ENCODE results near the gene TTLL5. TPM values are rescaled to one million over a fixed set of nuclear protein-coding genes. Genes with fewer than 3 reads are reported as not detected.

The TTLL5 gene
- total RNA-seq, 1 donor from 2014 or later = 17.5 TPM

DNA sequence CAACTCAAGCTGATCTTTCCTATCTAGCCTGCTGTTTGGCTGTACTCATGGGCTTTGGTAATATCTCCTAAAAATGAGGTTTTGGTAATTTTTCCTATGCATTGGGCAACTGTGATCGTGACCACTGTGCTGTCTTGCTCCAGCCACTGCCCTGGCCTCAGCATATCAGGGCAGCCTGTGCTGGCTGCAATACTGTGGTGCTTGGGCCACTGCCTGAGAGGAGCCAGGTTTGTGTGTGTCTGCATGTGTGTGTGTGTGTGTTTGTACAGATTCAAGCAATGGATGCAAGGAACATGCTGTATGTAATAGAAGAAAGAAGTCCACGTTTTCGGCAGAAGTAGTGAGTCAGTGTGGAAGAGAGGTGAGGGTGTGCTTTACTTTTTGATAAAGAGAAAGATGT is 13.4 kb upstream of the TTLL5 start:
- intact Hi-C loops (cut with DNase I) = no loop called here
- DNase-seq (ENCODE audit: low spot score) = no peak

DNA sequence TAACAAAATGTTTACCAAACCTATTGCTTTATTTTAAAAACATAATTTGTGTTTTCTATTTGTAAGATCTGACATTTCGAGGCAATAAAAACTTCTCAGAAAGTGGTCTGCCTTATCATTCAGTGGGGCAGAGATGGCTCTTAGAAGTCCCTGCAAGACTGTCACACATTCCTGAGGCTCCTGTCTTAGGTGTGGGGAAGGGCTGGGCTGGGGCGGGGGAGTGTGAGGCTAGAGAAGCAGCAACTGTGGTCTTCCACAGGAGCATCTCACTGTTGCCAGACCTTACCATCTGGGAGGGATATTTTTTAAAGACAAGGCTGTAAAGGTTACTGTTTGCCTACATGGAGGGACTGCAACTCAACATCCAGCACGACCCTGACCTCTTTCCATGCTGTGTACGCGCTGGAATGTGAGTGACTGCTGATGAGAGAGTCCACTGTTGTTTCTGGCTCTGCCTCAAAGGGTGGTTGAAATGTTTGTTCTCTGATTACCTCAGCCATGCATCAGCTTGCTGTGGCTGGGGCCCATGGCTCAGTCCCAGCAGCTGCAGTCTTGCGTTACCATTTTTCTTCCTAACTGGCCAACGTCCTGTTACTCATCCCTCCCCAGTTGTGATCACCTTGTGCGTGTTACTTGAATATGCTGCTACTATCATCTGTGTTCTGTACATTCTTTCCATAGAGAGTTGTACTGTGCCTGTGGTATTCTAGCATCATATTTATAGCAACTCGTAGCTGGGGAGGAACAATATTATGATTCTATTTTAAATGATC is 12.8 kb upstream of the TTLL5 start:
- intact Hi-C loops (cut with DNase I) = no loop called here
- no peak for DNase-seq (ENCODE audit: low spot score)

DNA sequence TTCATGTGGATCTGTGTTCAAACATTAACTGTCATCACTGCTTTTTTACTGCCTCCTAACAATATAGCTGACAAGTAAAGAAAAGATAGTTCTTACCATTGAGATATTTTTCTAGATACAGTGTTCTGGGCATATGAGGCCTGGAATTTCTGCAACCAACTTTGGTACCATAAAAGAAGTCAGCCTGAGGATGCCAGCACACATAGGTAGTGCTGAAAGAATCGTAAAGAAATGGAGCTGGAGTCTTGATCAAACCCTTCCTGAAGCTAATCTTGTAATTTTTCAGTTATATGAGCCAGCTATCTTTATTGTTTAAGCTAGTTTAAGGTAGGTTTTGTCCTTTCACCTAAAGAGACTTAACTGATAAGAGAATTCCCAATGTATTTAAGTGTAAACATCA is 11.7 kb upstream of the TTLL5 start:
- intact Hi-C loops (cut with DNase I) = no loop called here
- no peak for DNase-seq (ENCODE audit: low spot score)

DNA sequence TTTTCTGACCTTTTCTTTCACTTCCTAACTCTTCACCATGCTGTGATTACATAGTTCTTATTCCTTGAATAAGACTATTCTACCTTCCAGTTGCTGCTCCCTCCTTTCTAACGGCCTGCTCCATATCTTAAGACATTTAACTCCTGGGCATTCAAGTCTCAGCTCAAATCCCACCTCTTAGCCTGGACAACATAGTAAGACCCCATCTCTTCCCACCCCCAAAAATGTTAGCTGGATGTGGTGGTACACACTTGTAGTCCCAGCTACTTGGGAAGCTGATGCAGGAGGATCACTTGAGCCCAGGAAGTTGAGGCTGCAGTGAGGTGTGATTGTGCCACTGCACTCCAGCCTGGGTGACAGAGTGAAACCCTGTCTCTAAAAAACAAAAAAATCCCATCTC is 11.3 kb upstream of the TTLL5 start:
- intact Hi-C loops (cut with DNase I) = no loop called here
- no peak for DNase-seq (ENCODE audit: low spot score)

DNA sequence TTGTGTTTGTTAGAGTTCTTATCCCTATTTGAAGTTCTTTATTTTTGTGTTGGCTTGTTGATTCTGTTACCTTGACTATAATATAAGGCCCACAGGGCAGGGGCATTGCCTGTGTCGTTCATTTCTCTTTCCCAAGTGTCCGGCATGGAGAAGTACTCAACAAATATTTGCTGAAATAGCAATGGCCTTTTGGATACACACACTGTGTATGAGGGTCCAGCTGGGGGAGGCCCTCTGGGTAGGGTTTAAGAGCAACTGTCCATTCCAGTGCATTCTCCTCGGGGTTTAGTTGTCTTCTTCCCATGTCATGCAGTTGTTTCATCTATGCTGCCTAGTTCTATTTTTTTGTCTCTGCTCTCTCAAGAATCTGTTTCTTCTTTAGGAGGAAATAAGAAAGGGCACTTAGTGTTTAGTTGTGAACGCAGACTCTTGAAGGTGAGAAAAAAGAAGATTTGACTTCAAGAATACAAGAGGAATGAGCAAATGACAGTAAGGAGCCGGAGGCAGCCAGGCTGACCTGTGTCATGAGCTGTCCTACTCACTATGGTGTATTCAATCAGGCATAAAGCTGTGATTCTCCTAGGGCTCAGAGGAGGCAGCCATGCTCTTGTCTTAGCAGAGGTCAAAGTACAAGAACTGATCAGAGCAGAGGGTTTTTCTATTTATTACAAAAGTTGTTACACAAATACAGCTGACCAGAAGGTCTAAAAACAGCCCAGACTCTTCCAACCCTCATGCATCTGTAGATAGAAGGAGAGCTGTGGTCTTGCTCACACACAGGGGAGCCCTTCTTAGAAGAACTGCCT is 10.6 kb upstream of the TTLL5 start:
- DNase-seq (ENCODE audit: low spot score) = no peak

DNA sequence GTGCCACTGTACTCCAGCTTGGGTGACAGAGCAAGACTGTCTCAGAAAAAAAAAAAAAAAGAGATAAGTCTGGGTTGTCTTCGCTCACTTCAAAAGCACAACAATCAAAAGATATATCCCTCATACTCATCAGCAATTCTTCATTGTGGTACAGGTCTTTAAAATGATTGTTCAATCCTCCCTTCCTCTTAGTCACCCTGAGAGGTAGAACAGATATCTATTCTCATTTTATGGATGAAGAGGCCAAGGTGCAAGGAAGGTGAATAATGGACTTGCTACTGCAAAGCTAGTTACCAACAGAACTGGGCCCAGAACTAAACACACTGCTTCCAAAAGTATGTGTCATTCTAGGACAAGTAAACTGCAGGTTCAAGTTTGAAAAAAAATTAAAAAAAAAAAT is 7.5 kb upstream of the TTLL5 start:
- intact Hi-C loops (cut with DNase I) = no loop called here

More for the DNA sequence above, 10.6 kb upstream of the TTLL5 start:
- intact Hi-C loops (cut with DNase I) = no loop called here

DNA sequence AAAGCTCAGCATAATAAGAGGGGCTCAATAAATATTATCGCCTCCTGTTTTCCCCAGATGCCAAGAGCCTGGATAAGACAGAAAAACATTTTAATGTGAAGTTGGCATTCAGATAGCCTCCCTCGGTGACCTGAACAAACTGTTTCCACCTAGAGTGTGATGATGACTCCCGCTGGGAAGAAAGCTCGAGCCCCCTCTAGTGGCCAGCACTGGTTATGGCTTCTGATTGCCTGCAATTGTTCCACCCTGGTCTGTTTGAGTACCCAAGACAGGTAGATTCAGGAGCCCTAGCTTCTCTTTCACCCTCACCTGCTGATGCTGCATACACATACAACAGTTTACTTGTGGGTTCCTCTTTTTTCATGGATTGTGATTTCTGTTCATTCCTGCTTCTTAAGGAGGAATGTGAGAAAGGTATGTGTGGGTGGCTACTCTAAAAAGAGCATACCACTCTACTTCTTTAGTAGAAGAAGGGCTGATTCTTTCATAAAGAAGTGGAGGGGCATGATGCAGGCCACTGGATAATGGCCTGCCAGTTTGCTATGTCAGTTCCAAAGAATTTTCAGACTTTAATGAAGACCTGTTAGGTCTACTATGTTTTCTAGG is 6.8 kb upstream of the TTLL5 start:
- intact Hi-C loops (cut with DNase I) = loop anchor here (1.0 kb wide), 1 partner anchor 77 kb away; no protein-coding TSS in a partner anchor
- DNase-seq (ENCODE audit: low spot score) = peak; percentile 89

More for the DNA sequence above, 7.5 kb upstream of the TTLL5 start:
- DNase-seq (ENCODE audit: low spot score) = no peak

DNA sequence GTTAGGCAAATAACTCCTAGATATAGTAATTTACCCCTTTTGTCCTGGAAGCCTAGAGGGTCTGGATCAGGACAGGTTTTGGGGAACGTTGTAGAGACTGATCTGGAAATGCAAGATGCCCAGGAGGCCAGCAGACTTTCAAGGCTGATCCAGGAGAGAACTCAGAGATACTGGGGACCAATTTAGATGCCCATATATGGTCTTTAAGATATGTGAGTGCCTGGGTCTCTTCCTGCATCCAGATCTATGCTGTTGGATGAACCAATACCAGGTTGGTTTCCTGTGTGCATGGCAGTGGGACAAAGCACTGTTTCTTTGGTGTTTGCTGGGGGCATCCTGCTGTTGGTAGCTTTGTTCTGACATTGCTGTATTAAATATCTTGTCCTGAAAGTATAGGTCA is 5.8 kb upstream of the TTLL5 start:
- intact Hi-C loops (cut with DNase I) = no loop called here
- no peak for DNase-seq (ENCODE audit: low spot score)

DNA sequence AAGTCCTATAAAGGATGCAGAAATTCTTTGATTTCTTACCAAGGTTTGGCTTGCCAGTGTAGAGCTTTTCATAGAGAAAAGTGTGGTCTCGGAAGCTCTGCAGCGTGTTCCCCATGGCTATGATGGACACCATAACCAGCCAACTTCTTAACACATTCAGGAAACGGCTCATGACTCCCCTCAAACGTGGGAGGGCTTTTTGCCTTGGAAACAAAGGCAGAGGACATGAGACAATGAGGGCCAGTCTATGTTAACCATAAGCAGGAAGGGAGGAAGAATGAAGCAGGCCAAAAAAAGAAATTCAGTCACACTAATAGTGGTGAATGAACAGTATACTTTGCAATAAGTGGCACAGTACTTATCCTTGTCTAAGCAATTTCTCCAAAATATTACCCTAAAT is 3.7 kb upstream of the TTLL5 start:
- intact Hi-C loops (cut with DNase I) = no loop called here
- DNase-seq (ENCODE audit: low spot score) = no peak

DNA sequence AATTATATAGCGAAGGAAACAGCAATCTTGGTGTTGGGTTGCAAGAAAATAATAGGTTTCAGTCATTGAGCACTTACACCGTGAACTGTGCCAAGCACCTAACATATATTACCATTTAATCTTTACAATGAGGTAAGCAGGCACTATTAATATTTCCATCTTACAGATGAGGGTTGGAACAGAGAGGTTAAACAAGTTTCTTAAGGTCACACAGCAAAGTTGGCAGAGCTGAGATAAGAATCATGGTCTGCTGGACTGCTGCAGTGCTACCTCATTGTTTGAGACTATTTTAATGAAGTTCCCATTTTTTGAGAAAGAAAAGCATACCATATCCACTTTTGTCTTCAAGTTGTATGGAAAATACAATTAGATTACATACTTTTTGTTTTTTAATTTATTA is 2.1 kb upstream of the TTLL5 start:
- intact Hi-C loops (cut with DNase I) = no loop called here
- no peak for DNase-seq (ENCODE audit: low spot score)

DNA sequence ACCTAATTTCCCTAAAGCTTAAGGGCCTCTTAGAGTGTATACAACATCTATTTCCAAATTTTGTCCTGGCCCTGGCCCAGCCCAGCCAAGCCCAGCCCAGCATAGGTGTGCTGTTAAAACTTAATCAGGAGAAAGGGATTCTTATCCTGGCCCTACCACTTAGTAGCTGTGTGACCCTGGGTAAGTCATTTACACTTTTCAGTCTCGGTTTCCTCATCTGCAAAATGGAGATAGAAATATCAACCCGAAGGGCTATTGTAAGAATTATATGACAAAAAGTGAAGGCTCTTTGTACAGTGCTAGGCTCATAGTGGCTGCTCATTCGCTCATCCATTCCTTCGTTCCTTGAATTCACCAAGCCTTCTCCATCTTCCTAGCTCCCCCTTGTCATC is 812 bp upstream of the TTLL5 start:
- DNase-seq (ENCODE audit: low spot score) = no peak
- intact Hi-C loops (cut with DNase I) = no loop called here

DNA sequence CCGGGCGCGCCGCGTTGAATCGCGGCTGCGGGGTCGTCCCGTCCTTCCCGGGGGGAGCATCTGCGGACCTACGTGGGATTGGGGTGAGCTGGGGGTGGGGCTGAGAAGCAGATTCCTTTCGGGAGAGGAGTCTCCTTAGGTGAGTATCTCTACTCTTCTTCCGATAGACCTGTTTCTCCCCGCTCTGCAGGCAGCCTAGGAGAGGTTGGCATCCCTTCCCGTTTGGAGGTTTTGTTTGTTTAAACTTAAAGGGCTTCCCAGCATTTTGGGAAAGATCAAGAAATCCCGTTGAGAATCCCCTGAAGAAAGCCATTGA is 411 bp downstream of the TTLL5 start:
- no peak for DNase-seq (ENCODE audit: low spot score)
- intact Hi-C loops (cut with DNase I) = no loop called here

DNA sequence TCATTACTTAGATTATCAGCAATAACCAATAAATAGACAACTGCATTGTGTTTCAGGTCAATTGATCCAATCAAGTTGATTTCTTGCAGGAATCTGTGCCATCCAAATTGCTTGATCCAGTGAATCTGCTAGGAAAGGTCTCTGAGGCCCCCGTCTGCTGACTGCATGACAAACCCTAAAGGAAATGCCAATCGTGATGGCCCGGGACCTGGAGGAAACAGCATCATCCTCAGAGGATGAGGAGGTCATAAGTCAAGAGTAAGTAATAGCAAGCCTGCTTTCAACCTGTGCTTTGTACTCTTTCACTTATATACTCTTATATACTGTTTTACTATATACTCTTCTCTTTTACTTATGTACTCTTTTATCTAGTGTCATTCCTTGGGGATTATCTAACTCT is 1.9 kb downstream of the TTLL5 start:
- DNase-seq (ENCODE audit: low spot score) = no peak
- intact Hi-C loops (cut with DNase I) = no loop called here

DNA sequence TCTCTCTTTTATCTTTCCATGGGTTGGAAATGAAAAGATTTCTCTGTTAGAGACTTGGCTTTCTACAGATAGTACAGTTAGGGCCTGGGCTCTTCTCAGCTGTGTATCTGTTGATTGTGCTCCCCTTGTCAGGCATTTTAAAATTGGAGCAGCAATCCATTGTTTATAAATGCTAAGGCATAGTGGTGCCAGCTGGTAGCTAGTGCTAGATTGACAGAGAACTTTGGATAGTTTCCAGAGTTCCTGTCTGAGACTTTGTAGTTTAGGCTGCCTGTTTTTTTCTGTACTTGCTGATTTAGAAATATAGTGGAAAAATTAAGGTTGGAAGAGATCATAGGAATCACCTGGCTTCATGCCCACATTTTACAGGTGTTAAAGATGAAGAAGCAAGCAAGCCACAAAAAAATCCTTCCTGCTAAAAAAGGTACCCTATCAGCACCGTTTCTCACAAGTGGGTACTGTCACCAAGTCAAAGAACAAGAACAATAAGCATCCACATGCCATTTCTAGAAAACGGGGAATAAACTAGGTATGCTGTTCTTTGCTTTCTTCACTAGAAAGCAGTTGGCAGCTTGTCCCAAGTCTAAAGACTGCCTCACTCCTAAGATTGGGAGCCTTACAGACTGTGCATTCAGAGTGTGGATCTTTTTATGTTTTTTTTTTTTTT is 6.2 kb downstream of the TTLL5 start:
- intact Hi-C loops (cut with DNase I) = no loop called here
- no peak for DNase-seq (ENCODE audit: low spot score)

DNA sequence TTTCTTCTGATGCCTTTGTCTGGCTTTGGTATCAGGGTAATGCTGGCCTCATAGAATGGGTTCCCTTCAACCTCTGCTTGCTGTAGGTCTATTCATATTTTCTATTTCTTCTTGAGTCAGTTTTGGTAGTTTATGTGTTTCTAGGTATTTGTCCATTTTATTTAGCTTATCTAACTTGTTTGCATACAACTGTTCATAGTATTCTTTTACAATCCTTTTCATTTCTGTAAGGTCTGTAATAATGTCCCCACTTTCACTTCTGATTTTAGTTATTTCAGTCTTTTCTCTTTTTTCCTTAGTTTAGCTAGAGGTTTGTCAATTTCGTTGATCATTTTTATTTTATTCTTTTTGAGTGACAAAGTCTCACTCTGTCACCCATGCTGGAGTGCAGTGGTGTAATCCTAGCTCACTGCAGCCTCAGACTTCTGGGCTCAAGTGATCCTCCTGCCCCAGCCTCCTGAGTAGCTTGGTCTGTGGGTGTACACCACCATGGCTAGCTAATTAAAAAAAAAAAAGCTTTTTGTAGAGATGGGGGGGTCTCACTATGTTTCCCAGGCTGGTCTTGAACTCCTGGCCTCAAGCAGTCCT is 11.7 kb downstream of the TTLL5 start:
- no peak for DNase-seq (ENCODE audit: low spot score)
- intact Hi-C loops (cut with DNase I) = no loop called here

DNA sequence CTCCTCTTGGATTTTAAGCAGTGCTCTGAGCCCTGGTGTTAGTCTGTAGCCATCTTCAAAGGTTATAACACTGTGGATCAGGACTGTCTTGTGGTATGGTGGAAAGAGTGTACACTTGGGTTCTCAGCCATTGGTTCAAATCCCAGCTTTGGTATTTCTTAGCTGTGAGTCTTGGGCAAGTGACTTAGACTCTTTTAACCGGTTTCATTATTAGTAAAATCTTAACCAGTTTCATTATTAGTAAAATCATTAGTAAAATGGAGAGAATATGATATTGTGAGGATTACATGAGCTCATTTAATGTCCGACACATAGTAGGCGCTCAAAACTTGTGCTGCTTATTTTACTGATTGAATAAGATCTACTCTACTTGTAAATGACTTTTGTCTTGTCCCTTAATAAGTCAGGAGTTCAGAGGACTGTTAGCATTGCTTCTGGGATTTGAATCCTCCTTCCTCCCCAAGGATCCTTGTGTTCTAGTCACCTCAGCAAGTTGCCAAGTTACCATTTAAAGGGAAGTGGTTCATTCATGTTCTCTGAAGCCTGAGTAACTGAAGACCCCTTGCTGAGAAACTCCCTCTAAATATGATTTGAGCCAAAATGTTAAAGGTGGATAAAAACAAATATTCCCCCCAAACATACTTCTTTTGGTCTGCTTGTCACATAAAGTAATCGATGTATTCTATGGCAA is 12.4 kb downstream of the TTLL5 start:
- intact Hi-C loops (cut with DNase I) = no loop called here
- no peak for DNase-seq (ENCODE audit: low spot score)

DNA sequence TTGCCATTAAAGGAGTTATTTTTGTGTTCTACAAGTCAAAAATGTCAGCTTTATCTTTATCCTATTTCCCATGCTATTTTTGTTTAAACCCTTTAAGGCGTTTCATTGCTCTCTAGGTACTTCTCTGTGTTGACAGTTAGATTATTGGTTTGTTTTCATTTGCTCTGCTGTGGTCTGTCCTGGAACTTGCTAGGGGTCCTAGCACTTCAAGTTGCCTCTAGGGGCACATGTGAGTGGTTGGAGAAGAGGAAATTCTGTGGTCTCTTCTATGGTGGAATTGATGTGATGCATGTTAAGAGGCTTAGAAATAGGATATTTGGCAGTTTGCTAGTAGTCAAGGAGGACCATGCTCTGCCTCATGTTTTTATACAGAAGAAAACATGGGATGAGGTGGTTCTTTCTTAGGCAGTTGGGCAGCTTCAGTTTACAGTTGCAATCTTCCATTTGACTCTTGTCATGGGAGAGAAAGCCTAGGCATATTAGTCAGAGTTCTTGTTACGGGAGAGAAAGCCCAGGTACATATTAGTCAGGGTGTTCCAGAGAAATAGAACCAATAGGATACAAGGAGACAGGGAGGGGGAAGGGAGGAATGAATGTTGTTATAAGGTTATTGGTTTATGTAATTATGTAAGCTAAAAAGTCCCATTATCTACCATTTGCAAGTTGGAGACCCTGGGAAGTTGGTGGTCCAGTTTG is 14.4 kb downstream of the TTLL5 start:
- no peak for DNase-seq (ENCODE audit: low spot score)
- intact Hi-C loops (cut with DNase I) = no loop called here

DNA sequence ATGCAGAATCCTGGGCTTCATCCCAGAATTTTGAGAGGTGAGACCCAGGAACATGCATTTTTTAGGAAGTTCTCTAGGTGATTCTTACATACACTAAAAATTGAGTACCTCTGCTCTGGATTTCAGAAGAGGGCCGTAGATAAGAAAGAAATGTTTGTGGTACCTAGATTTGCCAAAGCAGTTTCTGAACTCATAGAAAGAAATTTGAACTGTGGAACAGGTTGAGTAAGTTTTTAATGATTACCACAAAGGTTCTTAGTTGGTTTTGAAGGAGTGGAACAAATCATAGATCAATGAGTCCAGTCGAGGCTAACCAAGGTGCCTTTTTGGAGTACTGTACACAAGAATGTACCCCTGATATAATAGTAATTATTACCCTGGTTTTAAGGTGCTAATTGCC is 24.9 kb downstream of the TTLL5 start:
- DNase-seq (ENCODE audit: low spot score) = no peak
- intact Hi-C loops (cut with DNase I) = no loop called here

DNA sequence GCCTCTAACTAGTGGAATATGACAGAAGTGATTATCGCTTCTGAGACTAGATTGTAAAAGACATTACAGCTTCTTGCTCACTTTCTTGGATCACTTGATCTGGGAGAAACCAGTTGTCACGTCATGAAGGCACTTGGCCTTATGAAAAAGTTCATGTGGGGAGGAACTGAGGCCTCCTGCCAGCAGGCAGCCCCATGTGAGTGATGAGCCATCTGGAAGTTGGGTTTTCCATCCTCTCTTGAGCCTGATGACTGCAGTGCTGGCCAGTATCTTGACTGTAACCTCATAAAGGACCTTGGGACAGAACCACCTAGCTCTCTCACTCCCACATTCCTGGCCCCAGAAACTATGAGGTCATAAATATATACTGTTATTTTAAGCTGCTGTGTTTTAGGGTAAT is 28.0 kb downstream of the TTLL5 start:
- intact Hi-C loops (cut with DNase I) = no loop called here
- no peak for DNase-seq (ENCODE audit: low spot score)
